Liver (tissue), 3 donors: ENCODE data around the gene PTPRN2.

Experiments used
- EGR1 ChIP-seq, 2 donors: IDR thresholded peaks; 2 replicates each; pipeline ENCODE4 v1.6.1; 2016 to 2018; ENCODE audit warnings: antibody characterized with exemption in 2 of 2, low read depth in 2 of 2
- GABPA ChIP-seq, 2 donors: IDR thresholded peaks in 1 of 2; conservative IDR thresholded peaks in 1 of 2; 2 replicates each; pipeline ENCODE4 v1.6.1; 2016; ENCODE audit warnings: antibody characterized with exemption in 2 of 2, mild to moderate bottlenecking in 1 of 2, moderate library complexity in 1 of 2
- SP1 ChIP-seq: IDR thresholded peaks from 2 replicates; pipeline ENCODE4 v1.6.1; 2018; ENCODE audit warnings: antibody characterized with exemption, mild to moderate bottlenecking
- YY1 ChIP-seq: IDR thresholded peaks from 2 replicates; pipeline ENCODE4 v1.6.1; 2016; ENCODE audit warnings: antibody characterized with exemption, mild to moderate bottlenecking
- TF ChIP-seq, protein P1 (sequence below): fragments of 150-350 bp; IDR thresholded peaks from 2 replicates; pipeline ENCODE4 v1.5.1; 2017; ENCODE audit warnings: improper control_type of control experiment, low read depth, low read length; ENCODE audit not compliant: missing input control
- TF ChIP-seq, protein P2 (sequence below): IDR thresholded peaks from 2 replicates; pipeline ENCODE4 v1.6.1; 2016; ENCODE audit warnings: antibody characterized with exemption, mild to moderate bottlenecking
- TF ChIP-seq, protein P3 (sequence below): IDR thresholded peaks from 2 replicates; pipeline ENCODE4 v1.6.1; 2016; ENCODE audit warnings: antibody characterized with exemption
- TF ChIP-seq, protein P4 (sequence below): IDR thresholded peaks from 2 replicates; pipeline ENCODE4 v1.6.1; 2016; ENCODE audit warnings: antibody characterized with exemption
- donor health status: healthy.
- donor health status: healthy.

DNA sequence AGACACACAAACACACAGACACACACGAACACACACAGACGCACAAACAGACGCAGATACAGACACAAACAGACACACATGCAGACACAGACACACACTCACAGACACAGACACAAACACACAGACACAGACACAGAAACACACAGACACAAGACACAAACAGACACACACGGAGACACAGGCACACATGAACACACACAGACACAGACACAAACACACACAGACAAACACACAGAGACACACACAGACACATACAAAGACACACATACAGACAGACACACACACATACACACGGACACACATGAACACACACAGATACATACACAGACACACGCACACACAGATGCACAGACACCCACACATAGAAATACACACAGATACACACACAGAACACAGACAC, 815.9 kb downstream of the PTPRN2 start:
- TF ChIP-seq, protein P1, sequence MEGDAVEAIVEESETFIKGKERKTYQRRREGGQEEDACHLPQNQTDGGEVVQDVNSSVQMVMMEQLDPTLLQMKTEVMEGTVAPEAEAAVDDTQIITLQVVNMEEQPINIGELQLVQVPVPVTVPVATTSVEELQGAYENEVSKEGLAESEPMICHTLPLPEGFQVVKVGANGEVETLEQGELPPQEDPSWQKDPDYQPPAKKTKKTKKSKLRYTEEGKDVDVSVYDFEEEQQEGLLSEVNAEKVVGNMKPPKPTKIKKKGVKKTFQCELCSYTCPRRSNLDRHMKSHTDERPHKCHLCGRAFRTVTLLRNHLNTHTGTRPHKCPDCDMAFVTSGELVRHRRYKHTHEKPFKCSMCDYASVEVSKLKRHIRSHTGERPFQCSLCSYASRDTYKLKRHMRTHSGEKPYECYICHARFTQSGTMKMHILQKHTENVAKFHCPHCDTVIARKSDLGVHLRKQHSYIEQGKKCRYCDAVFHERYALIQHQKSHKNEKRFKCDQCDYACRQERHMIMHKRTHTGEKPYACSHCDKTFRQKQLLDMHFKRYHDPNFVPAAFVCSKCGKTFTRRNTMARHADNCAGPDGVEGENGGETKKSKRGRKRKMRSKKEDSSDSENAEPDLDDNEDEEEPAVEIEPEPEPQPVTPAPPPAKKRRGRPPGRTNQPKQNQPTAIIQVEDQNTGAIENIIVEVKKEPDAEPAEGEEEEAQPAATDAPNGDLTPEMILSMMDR: no peak
- TF ChIP-seq YY1 (no peak), EGR1 (IDR thresholded peaks at IDR 0.05; ENCODE audit: low read depth in 2 of 2) (no peak), GABPA (IDR thresholded peaks at IDR 0.05 in 1 of 2, conservative IDR thresholded peaks at IDR 0.05 in 1 of 2) (no peak), SP1 (no peak)
- TF ChIP-seq, protein P2, sequence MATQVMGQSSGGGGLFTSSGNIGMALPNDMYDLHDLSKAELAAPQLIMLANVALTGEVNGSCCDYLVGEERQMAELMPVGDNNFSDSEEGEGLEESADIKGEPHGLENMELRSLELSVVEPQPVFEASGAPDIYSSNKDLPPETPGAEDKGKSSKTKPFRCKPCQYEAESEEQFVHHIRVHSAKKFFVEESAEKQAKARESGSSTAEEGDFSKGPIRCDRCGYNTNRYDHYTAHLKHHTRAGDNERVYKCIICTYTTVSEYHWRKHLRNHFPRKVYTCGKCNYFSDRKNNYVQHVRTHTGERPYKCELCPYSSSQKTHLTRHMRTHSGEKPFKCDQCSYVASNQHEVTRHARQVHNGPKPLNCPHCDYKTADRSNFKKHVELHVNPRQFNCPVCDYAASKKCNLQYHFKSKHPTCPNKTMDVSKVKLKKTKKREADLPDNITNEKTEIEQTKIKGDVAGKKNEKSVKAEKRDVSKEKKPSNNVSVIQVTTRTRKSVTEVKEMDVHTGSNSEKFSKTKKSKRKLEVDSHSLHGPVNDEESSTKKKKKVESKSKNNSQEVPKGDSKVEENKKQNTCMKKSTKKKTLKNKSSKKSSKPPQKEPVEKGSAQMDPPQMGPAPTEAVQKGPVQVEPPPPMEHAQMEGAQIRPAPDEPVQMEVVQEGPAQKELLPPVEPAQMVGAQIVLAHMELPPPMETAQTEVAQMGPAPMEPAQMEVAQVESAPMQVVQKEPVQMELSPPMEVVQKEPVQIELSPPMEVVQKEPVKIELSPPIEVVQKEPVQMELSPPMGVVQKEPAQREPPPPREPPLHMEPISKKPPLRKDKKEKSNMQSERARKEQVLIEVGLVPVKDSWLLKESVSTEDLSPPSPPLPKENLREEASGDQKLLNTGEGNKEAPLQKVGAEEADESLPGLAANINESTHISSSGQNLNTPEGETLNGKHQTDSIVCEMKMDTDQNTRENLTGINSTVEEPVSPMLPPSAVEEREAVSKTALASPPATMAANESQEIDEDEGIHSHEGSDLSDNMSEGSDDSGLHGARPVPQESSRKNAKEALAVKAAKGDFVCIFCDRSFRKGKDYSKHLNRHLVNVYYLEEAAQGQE: no peak
- TF ChIP-seq, protein P3, sequence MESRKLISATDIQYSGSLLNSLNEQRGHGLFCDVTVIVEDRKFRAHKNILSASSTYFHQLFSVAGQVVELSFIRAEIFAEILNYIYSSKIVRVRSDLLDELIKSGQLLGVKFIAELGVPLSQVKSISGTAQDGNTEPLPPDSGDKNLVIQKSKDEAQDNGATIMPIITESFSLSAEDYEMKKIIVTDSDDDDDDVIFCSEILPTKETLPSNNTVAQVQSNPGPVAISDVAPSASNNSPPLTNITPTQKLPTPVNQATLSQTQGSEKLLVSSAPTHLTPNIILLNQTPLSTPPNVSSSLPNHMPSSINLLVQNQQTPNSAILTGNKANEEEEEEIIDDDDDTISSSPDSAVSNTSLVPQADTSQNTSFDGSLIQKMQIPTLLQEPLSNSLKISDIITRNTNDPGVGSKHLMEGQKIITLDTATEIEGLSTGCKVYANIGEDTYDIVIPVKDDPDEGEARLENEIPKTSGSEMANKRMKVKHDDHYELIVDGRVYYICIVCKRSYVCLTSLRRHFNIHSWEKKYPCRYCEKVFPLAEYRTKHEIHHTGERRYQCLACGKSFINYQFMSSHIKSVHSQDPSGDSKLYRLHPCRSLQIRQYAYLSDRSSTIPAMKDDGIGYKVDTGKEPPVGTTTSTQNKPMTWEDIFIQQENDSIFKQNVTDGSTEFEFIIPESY: no peak
- TF ChIP-seq, protein P4, sequence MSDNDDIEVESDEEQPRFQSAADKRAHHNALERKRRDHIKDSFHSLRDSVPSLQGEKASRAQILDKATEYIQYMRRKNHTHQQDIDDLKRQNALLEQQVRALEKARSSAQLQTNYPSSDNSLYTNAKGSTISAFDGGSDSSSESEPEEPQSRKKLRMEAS: no peak
